Gastroesophageal sphincter (tissue), 4 donors: ENCODE measurements around the gene FANCB. TPM values are rescaled to one million over a fixed set of nuclear protein-coding genes. Genes with fewer than 3 reads are reported as not detected.

Experiments used
- ATAC-seq: fragments of 150-250 bp; one replicate; pipeline ENCODE4 v1.9.1; 2016; ENCODE audit warnings: mild to moderate bottlenecking, moderate library complexity
- H3K27ac ChIP-seq, 4 donors: fragments of 200-600 bp; sonication (generic) in 3 of 4; 1 replicate in 3 of 4; 2 replicates in 1 of 4; pipeline ENCODE4 v1.5.1; 2016 to 2019
- H3K27me3 ChIP-seq: fragments of 200-600 bp; sonication (generic); one replicate; pipeline ENCODE4 v1.5.1; 2019
- H3K36me3 ChIP-seq, 2 donors: fragments of 200-600 bp; sonication (generic); one replicate each; pipeline ENCODE4 v1.5.1; 2019; ENCODE audit warnings: control low read depth in 1 of 2
- H3K4me1 ChIP-seq, 3 donors: fragments of 200-600 bp; sonication (generic); 1 replicate in 2 of 3; 2 replicates in 1 of 3; pipeline ENCODE4 v1.5.1; 2016 to 2019; ENCODE audit warnings: control low read depth in 2 of 3
- H3K4me3 ChIP-seq, 2 donors: fragments of 200-600 bp; sonication (generic); one replicate each; pipeline ENCODE4 v1.5.1; 2019; ENCODE audit warnings: mild to moderate bottlenecking in 1 of 2, moderate library complexity in 1 of 2
- H3K9me3 ChIP-seq, 3 donors: fragments of 200-600 bp; sonication (generic); one replicate each; pipeline ENCODE4 v1.5.1; 2017 to 2019; ENCODE audit warnings: control low read depth in 2 of 3
- EP300 ChIP-seq: sonication (generic); formaldehyde crosslinking; IDR thresholded peaks from one replicate; pipeline ENCODE4 v1.6.1; 2017; ENCODE audit warnings: antibody characterized with exemption, mild to moderate bottlenecking
- POLR2A ChIP-seq, 2 donors: fragments of 450-650 bp; IDR thresholded peaks; one replicate each; pipeline ENCODE4 v1.6.1; 2017; ENCODE audit warnings: antibody characterized with exemption in 2 of 2, mild to moderate bottlenecking in 2 of 2, moderate library complexity in 1 of 2
- POLR2AphosphoS5 ChIP-seq: sonication (generic); formaldehyde crosslinking; IDR thresholded peaks from one replicate; pipeline ENCODE4 v1.6.1; 2017; ENCODE audit warnings: antibody characterized with exemption
- WGBS, 2 donors: methylation state at CpG; one replicate each; pipeline ENCODE4 v1.1.5; 2018; ENCODE audit warnings: low coverage in 1 of 2; 5-methylcytosine and 5-hydroxymethylcytosine counted together
- total RNA-seq, 4 donors: library from RNA; depleted of rRNA; stranded (reverse); fragments of >200 nt; gene quantifications; one replicate each; pipeline ENCODE4 v1.1.0, GENCODE V29; 2016
- TF ChIP-seq, protein P1 (sequence below), 4 experiments: fragments of 200-600 bp in 2 of 4; fragments of 450-650 bp in 2 of 4; sonication (generic) in 1 of 4; IDR thresholded peaks; one replicate each; pipeline ENCODE4 v1.5.1; 2017 to 2019; ENCODE audit warnings: antibody characterized with exemption in 4 of 4, mild to moderate bottlenecking in 2 of 4, moderate library complexity in 2 of 4

The FANCB gene
- 1 to 10 TPM in 2 of 4 donors, under 1 TPM in 2; 0.67 to 2.4 (median 1.2) TPM for total RNA-seq

DNA sequence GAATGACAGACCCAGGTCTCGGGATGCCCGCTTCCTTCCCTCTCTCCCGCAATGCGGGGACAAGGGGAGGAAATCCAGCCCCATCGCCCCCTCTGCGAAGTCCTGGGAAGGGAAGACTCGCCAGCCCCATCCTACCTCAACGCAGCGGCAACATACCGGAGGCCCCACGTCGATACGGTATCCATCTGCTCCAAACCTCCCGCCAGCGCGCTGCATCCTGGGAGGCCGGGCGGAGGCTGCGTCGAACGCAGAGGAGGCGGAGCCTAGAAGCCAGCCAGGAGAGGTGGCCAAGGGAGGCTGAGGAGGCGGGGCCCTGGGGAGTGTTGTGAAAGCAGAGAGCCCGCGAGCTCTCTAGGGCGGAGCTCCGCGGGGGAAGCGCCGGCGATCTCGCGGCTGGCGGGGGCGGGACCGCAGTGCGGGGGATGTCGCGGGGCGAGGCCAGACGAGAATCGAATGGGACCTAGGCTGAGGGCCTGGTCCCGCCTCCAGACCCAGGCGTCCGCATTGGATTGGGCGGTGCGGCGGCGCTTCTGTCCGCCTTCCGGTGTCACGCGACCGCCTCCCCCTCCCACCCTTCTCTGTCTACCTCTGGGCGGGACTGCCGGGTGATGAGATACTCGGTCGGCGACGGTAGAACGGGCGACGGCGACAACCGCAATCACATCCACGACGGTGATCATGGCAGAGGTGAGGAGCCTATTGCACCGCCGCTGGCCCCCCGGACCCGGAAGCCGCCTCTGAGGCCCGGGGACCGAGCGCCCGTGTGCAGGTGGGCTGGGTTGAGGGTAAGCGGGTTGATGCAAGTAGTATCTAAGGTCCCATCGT is at the start of gene FANCB, which contains the start of gene MOSPD2:
FANCB (minus strand) TSS at position 219 of the 825 bp plus-strand sequence. CDS start 7,559 bp downstream, outside the sequence.
MOSPD2 (plus strand) TSS at position 571 of the 825 bp plus-strand sequence; CDS start at position 679, 108 bp downstream.
- ATAC-seq: peak; percentile 96
- TF ChIP-seq EP300: no peak
- TF ChIP-seq POLR2A (IDR thresholded peaks at IDR 0.05): peak; percentile 17 to 29
- TF ChIP-seq, protein P1, sequence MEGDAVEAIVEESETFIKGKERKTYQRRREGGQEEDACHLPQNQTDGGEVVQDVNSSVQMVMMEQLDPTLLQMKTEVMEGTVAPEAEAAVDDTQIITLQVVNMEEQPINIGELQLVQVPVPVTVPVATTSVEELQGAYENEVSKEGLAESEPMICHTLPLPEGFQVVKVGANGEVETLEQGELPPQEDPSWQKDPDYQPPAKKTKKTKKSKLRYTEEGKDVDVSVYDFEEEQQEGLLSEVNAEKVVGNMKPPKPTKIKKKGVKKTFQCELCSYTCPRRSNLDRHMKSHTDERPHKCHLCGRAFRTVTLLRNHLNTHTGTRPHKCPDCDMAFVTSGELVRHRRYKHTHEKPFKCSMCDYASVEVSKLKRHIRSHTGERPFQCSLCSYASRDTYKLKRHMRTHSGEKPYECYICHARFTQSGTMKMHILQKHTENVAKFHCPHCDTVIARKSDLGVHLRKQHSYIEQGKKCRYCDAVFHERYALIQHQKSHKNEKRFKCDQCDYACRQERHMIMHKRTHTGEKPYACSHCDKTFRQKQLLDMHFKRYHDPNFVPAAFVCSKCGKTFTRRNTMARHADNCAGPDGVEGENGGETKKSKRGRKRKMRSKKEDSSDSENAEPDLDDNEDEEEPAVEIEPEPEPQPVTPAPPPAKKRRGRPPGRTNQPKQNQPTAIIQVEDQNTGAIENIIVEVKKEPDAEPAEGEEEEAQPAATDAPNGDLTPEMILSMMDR (IDR thresholded peaks at IDR 0.05): no peak
- peak; percentile 30 for TF ChIP-seq POLR2AphosphoS5
- H3K9me3 ChIP-seq: no peaks in the 10 kb centered on the region
- H3K4me3 ChIP-seq: peak within 1 kb of the TSS; percentile 76 to 92
- peak within 1 kb of the TSS; percentile 77 to 85 (median 82) for H3K27ac ChIP-seq
- no peaks in the 10 kb centered on the region for H3K27me3 ChIP-seq
- 0 to 40% methylated on average over 4 to 6 of the region's 78 CpGs for WGBS, 2 donors
- peaks cover 0 to 24% (median 0%) of the 10 kb centered on the region in 3 donors for H3K4me1 ChIP-seq
- peaks cover 0 to 5% of the 10 kb centered on the region in 2 donors for H3K36me3 ChIP-seq

DNA sequence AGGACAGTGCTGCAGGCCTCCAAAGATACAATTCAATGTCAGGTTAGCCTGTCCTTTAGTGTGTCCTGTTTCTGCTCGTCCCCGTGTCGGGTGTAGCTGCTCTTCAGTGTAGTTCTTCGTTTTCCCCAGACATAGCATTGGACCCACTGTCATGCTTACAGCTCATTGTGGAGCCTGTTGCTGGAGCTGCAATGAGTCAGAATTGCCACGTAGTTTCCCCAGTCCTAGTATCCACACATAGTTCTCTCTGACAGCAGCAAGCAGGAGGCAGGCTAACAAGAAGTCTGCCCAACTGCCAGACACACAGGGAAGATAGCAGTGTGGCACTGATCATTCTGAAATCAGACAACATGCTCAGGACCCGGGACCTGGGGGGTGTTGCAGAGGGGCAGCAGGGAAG is 49.6 kb upstream of the FANCB start:
- 69% methylated on average over 5 of the region's 6 CpGs; no CpG with 5 or more reads in 1 of the 2 donors for WGBS, 2 donors
- no peak for ATAC-seq

DNA sequence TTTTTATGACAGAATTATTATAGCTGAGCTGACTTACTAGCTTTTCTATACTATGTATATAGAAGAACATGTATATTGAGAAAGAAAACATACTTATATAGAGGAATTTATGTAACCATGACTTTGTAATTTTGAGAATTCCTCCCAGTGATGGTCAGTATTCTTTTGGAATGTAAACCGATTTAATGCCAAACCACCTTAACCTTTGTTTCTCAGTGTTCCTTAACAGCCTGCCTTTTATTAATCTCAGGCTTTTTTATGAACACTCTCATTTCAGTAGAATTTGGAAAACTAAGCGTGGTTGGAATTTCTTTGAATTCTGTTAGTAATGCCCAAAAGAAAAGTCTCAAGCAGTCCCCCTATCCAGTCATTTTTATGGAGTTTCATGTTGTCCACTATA is 47.3 kb upstream of the FANCB start:
- H3K4me3 ChIP-seq: no peak overlapping the region
- no peak for ATAC-seq
- 67 to 90% methylated on average over 2 of the region's 2 CpGs for WGBS, 2 donors
- peaks cover 0 to 28% of the 10 kb centered on the region in 2 donors for H3K36me3 ChIP-seq
- H3K4me1 ChIP-seq: no peaks in the 10 kb centered on the region
- TF ChIP-seq EP300 (no peak), POLR2AphosphoS5 (no peak), POLR2A (IDR thresholded peaks at IDR 0.05) (no peak)
- TF ChIP-seq, protein P1 (IDR thresholded peaks at IDR 0.05): no peak
- H3K27me3 ChIP-seq: no peaks in the 10 kb centered on the region
- H3K9me3 ChIP-seq: no peaks in the 10 kb centered on the region
- H3K27ac ChIP-seq: no peak overlapping the region

More for the DNA sequence above, 49.6 kb upstream of the FANCB start:
- H3K36me3 ChIP-seq: peaks cover 0 to 8% of the 10 kb centered on the region in 2 donors
- H3K27ac ChIP-seq: no peak overlapping the region
- TF ChIP-seq POLR2A (IDR thresholded peaks at IDR 0.05): no peak
- H3K4me3 ChIP-seq: no peak overlapping the region
- H3K9me3 ChIP-seq: no peaks in the 10 kb centered on the region
- no peaks in the 10 kb centered on the region for H3K4me1 ChIP-seq
- H3K27me3 ChIP-seq: no peaks in the 10 kb centered on the region

GRCh38 chrX:14919407-14919806 is 46.5 kb upstream of the FANCB start:
- 10 to 33% methylated on average over 2 of the region's 2 CpGs for WGBS, 2 donors
- H3K27ac ChIP-seq: no peak overlapping the region
- TF ChIP-seq, protein P1 (IDR thresholded peaks at IDR 0.05): peak in 1 of 4 experiments; percentile 7
- no peak for TF ChIP-seq EP300
- H3K36me3 ChIP-seq: peaks cover 0 to 28% of the 10 kb centered on the region in 2 donors
- H3K4me3 ChIP-seq: no peak overlapping the region
- no peak for ATAC-seq
- H3K9me3 ChIP-seq: no peaks in the 10 kb centered on the region
- no peaks in the 10 kb centered on the region for H3K27me3 ChIP-seq
- H3K4me1 ChIP-seq: no peaks in the 10 kb centered on the region

- no peaks in the 10 kb centered on the region for H3K9me3 ChIP-seq
- H3K4me1 ChIP-seq: no peaks in the 10 kb centered on the region
- no peak overlapping the region for H3K27ac ChIP-seq
- ATAC-seq: no peak
- WGBS, 2 donors: 46 to 72% methylated on average over 2 to 3 of the region's 3 CpGs
- TF ChIP-seq POLR2AphosphoS5 (no peak), POLR2A (IDR thresholded peaks at IDR 0.05) (no peak), EP300 (no peak)
- TF ChIP-seq, protein P1 (IDR thresholded peaks at IDR 0.05): no peak
- H3K36me3 ChIP-seq: peaks cover 0 to 52% of the 10 kb centered on the region in 2 donors
- H3K4me3 ChIP-seq: no peak overlapping the region
- no peaks in the 10 kb centered on the region for H3K27me3 ChIP-seq
Observed at GRCh38 chrX:14916017-14916674, 43.3 kb upstream of the FANCB start.
